Activated CD4-positive, alpha-beta memory T cell treated with anti-CD3 and anti-CD28 coated beads, Interleukin-2, amount 10 ng/mL, durations not matched to agents 7 days and 5 days (primary cell): ENCODE results near the gene DPY30. TPM values are rescaled to one million over a fixed set of nuclear protein-coding genes. Genes with fewer than 3 reads are reported as not detected.
"Not testable (repeated sequence)": the region's sequence is repeated elsewhere in the genome, so short reads cannot be mapped to it uniquely, and the experiment has no call there.

Experiments
- CTCF ChIA-PET: fragments of 350-600 bp; sonication (Branson Sonifier 250); formaldehyde crosslinking; loops from one replicate; lab custom pipeline; 2021; ENCODE audit warnings: antibody characterized with exemption, inconsistent platforms; lab: Charles Lee
- POLR2A ChIA-PET: fragments of 350-600 bp; sonication (Branson Sonifier 250); formaldehyde crosslinking; loops from one replicate; lab custom pipeline; 2021; ENCODE audit warnings: antibody characterized with exemption; lab: Charles Lee
- DNase-seq: peaks from one replicate; pipeline ENCODE4 v3.0.0-alpha.2; 2020
- H3K27ac Mint-ChIP-seq: one replicate; pipeline ENCODE4 v1.8.0; 2021; ENCODE audit warnings: mild to moderate bottlenecking, mixed read lengths
- H3K27me3 Mint-ChIP-seq: one replicate; pipeline ENCODE4 v1.8.0; 2021; ENCODE audit warnings: mixed read lengths
- H3K36me3 Mint-ChIP-seq: one replicate; pipeline ENCODE4 v1.8.0; 2021; ENCODE audit warnings: low read depth, mixed read lengths
- H3K4me1 Mint-ChIP-seq: one replicate; pipeline ENCODE4 v1.8.0; 2021; ENCODE audit warnings: mixed read lengths
- H3K4me3 Mint-ChIP-seq: one replicate; pipeline ENCODE4 v1.8.0; 2021; ENCODE audit warnings: mild to moderate bottlenecking, mixed read lengths
- H3K9me3 Mint-ChIP-seq: one replicate; pipeline ENCODE4 v1.8.0; 2021; ENCODE audit warnings: mixed read lengths
- total RNA-seq, 2 experiments: library from RNA; stranded (reverse); gene quantifications; one replicate each; pipeline ENCODE4 v1.2.3, GENCODE V29; 2021

Gene DPY30
- 10 to 100 TPM; 68.9 to 74.2 TPM for total RNA-seq

GRCh38 chr2:32039447-32040219 lies at the start of gene DPY30:
Gene DPY30 (minus strand): TSS chr2:32039805. CDS start chr2:32039456, 349 bp downstream.
- ChIA-PET CTCF (interaction anchor here (0.6 to 3.4 kb wide), 8 partner anchors 16 to 193 kb away, joined by 3 to 34 read pairs (median 4); partner anchors contain the start of gene SPAST), POLR2A (interaction anchor here (0.6 to 2.9 kb wide), 24 partner anchors 9 to 228 kb away, joined by 3 to 62 read pairs (median 4); partner anchors contain the start of genes MEMO1, SLC30A6 and SPAST)
- Mint-ChIP-seq H3K4me1 (peaks cover 19% of the 10 kb centered on the region), H3K4me3 (peak within 1 kb of the TSS; percentile 83), H3K9me3 (no peaks in the 10 kb centered on the region), H3K27me3 (no peaks in the 10 kb centered on the region), H3K36me3 (peaks cover 3% of the 10 kb centered on the region), H3K27ac (peak within 1 kb of the TSS; percentile 90)
- peak; percentile 92 for DNase-seq

- POLR2A ChIA-PET: no interaction called here
- Mint-ChIP-seq H3K27me3 (no peaks in the 10 kb centered on the region), H3K4me1 (no peaks in the 10 kb centered on the region), H3K9me3 (no peaks in the 10 kb centered on the region), H3K4me3 (no peak overlapping the region), H3K36me3 (peaks cover 13% of the 10 kb centered on the region), H3K27ac (no peak overlapping the region)
- CTCF ChIA-PET: interaction anchor here (0.9 to 1.8 kb wide), 2 partner anchors 10 to 13 kb away, joined by 5 read pairs; no protein-coding TSS in a partner anchor
- no peak for DNase-seq
Measured at GRCh38 chr2:32074134-32074506, 34.5 kb upstream of the DPY30 start.

GRCh38 chr2:32067549-32067948 lies 27.9 kb upstream of the DPY30 start:
- CTCF ChIA-PET: no interaction called here
- POLR2A ChIA-PET: no interaction called here

GRCh38 chr2:32064713-32065112 lies 25.1 kb upstream of the DPY30 start:
- H3K27ac Mint-ChIP-seq: peak overlapping the region; percentile 86
- H3K9me3 Mint-ChIP-seq: no peaks in the 10 kb centered on the region
- no peaks in the 10 kb centered on the region for H3K27me3 Mint-ChIP-seq
- H3K4me1 Mint-ChIP-seq: peaks cover 31% of the 10 kb centered on the region
- ChIA-PET CTCF (interaction anchor here (0.6 to 4.4 kb wide), 4 partner anchors 9 to 141 kb away, joined by 3 to 34 read pairs (median 4); partner anchors contain the start of gene DPY30), POLR2A (interaction anchor here (0.7 to 3.6 kb wide), 5 partner anchors 25 to 214 kb away, joined by 3 to 62 read pairs (median 16); partner anchors contain the start of genes DPY30, MEMO1 and SLC30A6)
- peaks cover 3% of the 10 kb centered on the region for H3K36me3 Mint-ChIP-seq
- H3K4me3 Mint-ChIP-seq: peak overlapping the region; percentile 94
- DNase-seq: no peak

More at GRCh38 chr2:32067549-32067948, 27.9 kb upstream of the DPY30 start:
- Mint-ChIP-seq H3K9me3 (no peaks in the 10 kb centered on the region), H3K27ac (no peak overlapping the region), H3K27me3 (no peaks in the 10 kb centered on the region), H3K36me3 (peaks cover 5% of the 10 kb centered on the region), H3K4me3 (no peak overlapping the region), H3K4me1 (peaks cover 23% of the 10 kb centered on the region)
- DNase-seq: no peak

GRCh38 chr2:32064021-32064601 lies 24.5 kb upstream of the DPY30 start:
- Mint-ChIP-seq H3K27ac (peak overlapping the region; percentile 86), H3K4me3 (peak overlapping the region; percentile 94), H3K4me1 (peaks cover 31% of the 10 kb centered on the region), H3K9me3 (no peaks in the 10 kb centered on the region), H3K36me3 (peaks cover 3% of the 10 kb centered on the region), H3K27me3 (no peaks in the 10 kb centered on the region)
- peak; percentile 35 for DNase-seq
- ChIA-PET CTCF (interaction anchor here (0.6 to 4.4 kb wide), 9 partner anchors 9 to 141 kb away, joined by 3 to 34 read pairs (median 5); partner anchors contain the start of genes DPY30, MEMO1 and SLC30A6), POLR2A (interaction anchor here (0.9 to 3.6 kb wide), 11 partner anchors 9 to 1918 kb away, joined by 3 to 62 read pairs (median 4); partner anchors contain the start of genes DPY30, MEMO1 and SLC30A6)

- peaks cover 31% of the 10 kb centered on the region for H3K4me1 Mint-ChIP-seq
- H3K4me3 Mint-ChIP-seq: peak within 1 kb of the TSS; percentile 94
- H3K36me3 Mint-ChIP-seq: peaks cover 3% of the 10 kb centered on the region
- peaks cover 2% of the 10 kb centered on the region for H3K27me3 Mint-ChIP-seq
- CTCF ChIA-PET: interaction anchor here (0.9 to 4.4 kb wide), 9 partner anchors 9 to 102 kb away, joined by 3 to 34 read pairs (median 5); partner anchors contain the start of genes DPY30, MEMO1 and SLC30A6
- POLR2A ChIA-PET: interaction anchor here (0.7 to 3.6 kb wide), 13 partner anchors 9 to 1917 kb away, joined by 3 to 62 read pairs (median 4); partner anchors contain the start of genes DPY30, MEMO1 and SLC30A6
- DNase-seq: peak; percentile 97
- H3K9me3 Mint-ChIP-seq: no peaks in the 10 kb centered on the region
- peak within 1 kb of the TSS; percentile 86 for H3K27ac Mint-ChIP-seq
Measured at GRCh38 chr2:32063310-32064020, 23.9 kb upstream of the DPY30 start, which contains the start of gene SPAST. Gene SPAST (plus strand): TSS chr2:32063556. CDS start chr2:32063832, 276 bp downstream.

- Mint-ChIP-seq H3K9me3 (no peaks in the 10 kb centered on the region), H3K4me3 (peak overlapping the region; percentile 94), H3K27me3 (peaks cover 2% of the 10 kb centered on the region), H3K27ac (no peak overlapping the region), H3K4me1 (peaks cover 30% of the 10 kb centered on the region), H3K36me3 (peaks cover 1% of the 10 kb centered on the region)
- POLR2A ChIA-PET: interaction anchor here (1.0 to 3.6 kb wide), 8 partner anchors 7 to 294 kb away, joined by 3 to 62 read pairs (median 6); partner anchors contain the start of genes DPY30 and MEMO1
- DNase-seq: no peak
- CTCF ChIA-PET: interaction anchor here (1.2 to 4.4 kb wide), 5 partner anchors 7 to 101 kb away, joined by 3 to 34 read pairs (median 4); partner anchors contain the start of genes DPY30 and MEMO1
Measured at GRCh38 chr2:32061973-32062861, 22.6 kb upstream of the DPY30 start.

GRCh38 chr2:32061430-32061829 lies 21.8 kb upstream of the DPY30 start:
- H3K27ac Mint-ChIP-seq: no peak overlapping the region
- CTCF ChIA-PET: interaction anchor here (1.6 to 4.4 kb wide), 2 partner anchors 22 to 102 kb away, joined by 3 to 34 read pairs; partner anchors contain the start of gene DPY30

GRCh38 chr2:32060266-32060665 lies 20.7 kb upstream of the DPY30 start:
- Mint-ChIP-seq H3K36me3 (no peaks in the 10 kb centered on the region), H3K9me3 (no peaks in the 10 kb centered on the region), H3K4me1 (peaks cover 21% of the 10 kb centered on the region), H3K27me3 (peaks cover 2% of the 10 kb centered on the region), H3K4me3 (no peak overlapping the region), H3K27ac (no peak overlapping the region)
- POLR2A ChIA-PET: no interaction called here
- no peak for DNase-seq
- CTCF ChIA-PET: no interaction called here

More at GRCh38 chr2:32061430-32061829, 21.8 kb upstream of the DPY30 start:
- Mint-ChIP-seq H3K36me3 (no peaks in the 10 kb centered on the region), H3K4me3 (peak overlapping the region; percentile 30), H3K4me1 (peaks cover 28% of the 10 kb centered on the region), H3K27me3 (peaks cover 2% of the 10 kb centered on the region), H3K9me3 (no peaks in the 10 kb centered on the region)
- no peak for DNase-seq
- POLR2A ChIA-PET: interaction anchor here (1.7 to 3.6 kb wide), 2 partner anchors 22 to 49 kb away, joined by 5 to 62 read pairs; partner anchors contain the start of gene DPY30

GRCh38 chr2:32058130-32058529 lies 18.5 kb upstream of the DPY30 start:
- ChIA-PET POLR2A (interaction anchor here (1.2 kb wide), 1 partner anchor 18 kb away, joined by 4 read pairs; the partner anchor contains the start of gene DPY30), CTCF (no interaction called here)
- Mint-ChIP-seq H3K9me3 (no peaks in the 10 kb centered on the region), H3K4me1 (peaks cover 12% of the 10 kb centered on the region), H3K4me3 (no peak overlapping the region), H3K27ac (no peak overlapping the region), H3K36me3 (no peaks in the 10 kb centered on the region), H3K27me3 (peaks cover 2% of the 10 kb centered on the region)
- no peak for DNase-seq

- H3K4me1 Mint-ChIP-seq, H3K9me3 Mint-ChIP-seq, H3K4me3 Mint-ChIP-seq, H3K27me3 Mint-ChIP-seq, H3K36me3 Mint-ChIP-seq, H3K27ac Mint-ChIP-seq, DNase-seq: not testable (repeated sequence)
- ChIA-PET POLR2A (interaction anchor here (1.2 to 1.4 kb wide), 3 partner anchors 9 to 20 kb away, joined by 4 to 8 read pairs (median 7); partner anchors contain the start of genes DPY30 and SPAST), CTCF (interaction anchor here (1.1 kb wide), 1 partner anchor 9 kb away, joined by 4 read pairs; the partner anchor contains the start of gene SPAST)
Measured at GRCh38 chr2:32054583-32054982, 15.0 kb upstream of the DPY30 start.
